ENCODE measurements around the gene KANSL1L.
A peak's percentile ranks its signal among the peaks of the same experiment; 100 is the strongest.
"Not testable (repeated sequence)": the region's sequence is repeated elsewhere in the genome, so short reads cannot be mapped to it uniquely, and the experiment has no call there.

The KANSL1L gene, protein sequence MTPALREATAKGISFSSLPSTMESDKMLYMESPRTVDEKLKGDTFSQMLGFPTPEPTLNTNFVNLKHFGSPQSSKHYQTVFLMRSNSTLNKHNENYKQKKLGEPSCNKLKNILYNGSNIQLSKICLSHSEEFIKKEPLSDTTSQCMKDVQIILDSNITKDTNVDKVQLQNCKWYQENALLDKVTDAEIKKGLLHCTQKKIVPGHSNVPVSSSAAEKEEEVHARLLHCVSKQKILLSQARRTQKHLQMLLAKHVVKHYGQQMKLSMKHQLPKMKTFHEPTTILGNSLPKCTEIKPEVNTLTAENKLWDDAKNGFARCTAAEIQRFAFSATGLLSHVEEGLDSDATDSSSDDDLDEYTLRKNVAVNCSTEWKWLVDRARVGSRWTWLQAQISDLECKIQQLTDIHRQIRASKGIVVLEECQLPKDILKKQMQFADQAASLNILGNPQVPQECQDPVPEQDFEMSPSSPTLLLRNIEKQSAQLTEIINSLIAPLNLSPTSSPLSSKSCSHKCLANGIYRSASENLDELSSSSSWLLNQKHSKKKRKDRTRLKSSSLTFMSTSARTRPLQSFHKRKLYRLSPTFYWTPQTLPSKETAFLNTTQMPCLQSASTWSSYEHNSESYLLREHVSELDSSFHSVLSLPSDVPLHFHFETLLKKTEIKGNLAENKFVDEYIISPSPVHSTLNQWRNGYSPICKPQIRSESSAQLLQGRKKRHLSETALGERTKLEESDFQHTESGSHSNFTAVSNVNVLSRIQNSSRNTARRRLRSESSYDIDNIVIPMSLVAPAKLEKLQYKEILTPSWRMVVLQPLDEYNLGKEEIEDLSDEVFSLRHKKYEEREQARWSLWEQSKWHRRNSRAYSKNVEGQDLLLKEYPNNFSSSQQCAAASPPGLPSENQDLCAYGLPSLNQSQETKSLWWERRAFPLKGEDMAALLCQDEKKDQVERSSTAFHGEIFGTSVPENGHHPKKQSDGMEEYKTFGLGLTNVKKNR

DNA sequence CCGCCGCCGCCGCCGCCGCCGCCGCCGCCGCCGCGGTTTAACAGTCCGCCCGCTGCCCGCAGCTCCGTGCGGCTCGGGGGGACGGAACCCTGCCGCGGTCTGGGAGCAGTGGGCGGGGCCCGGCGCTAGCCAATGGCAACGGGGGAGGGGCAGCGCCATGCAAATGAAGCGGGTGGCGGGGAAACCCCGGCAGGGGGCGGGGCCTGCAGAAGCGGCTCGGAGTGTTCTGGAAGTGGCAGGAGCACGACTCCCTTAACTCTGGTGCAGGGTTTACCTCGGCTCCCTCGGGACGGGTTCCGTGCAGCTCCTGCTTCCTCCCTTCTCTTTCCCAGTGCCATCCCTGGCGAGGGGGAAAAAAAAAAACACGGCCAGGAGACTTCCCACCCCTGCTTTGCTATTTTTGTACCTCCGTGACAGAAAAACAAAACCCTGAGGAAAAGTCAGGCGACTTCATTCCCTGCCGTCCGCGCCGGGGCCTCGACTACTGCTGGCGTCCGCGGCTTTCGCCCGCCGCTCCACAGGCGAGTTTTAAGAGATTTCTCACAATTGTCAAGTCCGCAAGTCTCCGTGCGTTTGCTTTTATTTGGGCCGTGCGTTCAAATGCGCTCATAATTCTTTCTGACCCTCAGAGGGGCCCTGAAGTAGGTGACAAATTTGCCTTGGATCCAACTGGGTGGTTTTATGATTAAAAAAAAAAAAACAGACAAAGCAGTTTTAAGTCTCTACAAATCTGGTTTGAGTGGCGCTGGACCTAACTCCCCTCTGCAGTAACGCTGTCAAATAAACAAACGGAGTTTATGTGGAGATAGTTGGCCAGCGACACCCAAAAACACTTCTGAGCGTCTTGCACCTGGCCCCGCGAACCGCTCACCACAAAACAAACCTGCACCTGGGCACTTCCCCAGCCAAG, at the start of gene KANSL1L:
Gene KANSL1L, minus strand, starts transcription at position 101 of the 910 bp plus-strand sequence. CDS start 16,827 bp downstream, outside the sequence.
- peak; percentile 94 to 97 for DNase-seq

GRCh38 chr2:210215120-210215519, 43.9 kb upstream of the KANSL1L start:
- no peak for DNase-seq

DNA sequence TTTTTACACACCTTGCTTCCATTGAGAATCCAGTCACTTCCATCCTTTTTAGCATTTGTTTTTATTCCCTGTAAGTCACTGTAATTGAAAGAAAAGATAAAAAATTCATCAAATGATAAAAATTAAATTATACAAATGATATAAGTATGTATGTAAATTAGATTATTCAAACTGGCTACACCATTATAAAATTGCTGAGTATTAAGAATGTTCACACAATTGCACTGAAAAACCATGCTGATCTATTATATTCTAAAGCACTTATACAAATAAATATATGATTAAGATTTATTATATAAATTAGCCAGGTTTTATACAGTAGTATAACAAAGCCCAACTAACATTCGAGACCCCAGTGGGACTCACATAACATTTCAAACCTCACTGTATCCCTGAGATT, 39.0 kb upstream of the KANSL1L start:
- no peak for DNase-seq

GRCh38 chr2:210207929-210208328, 36.7 kb upstream of the KANSL1L start:
- DNase-seq: no peak

DNA sequence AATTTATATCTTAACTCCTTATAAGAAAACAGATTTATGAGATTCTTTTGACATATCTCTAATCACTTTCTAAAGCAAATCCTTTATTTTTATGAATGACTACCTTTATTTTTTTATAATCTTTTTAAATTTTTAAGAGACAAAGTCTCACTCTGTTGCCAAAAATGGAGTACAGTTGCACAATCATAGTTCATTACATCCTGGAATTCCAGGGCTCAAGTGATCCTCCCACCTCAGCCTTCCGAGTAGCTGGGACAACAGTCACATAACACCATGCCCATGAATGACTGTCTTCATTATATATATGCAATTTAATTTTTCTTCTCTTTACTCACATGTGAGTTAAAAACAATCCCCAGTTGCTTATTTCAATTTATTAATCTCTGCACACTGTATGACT, 32.3 kb upstream of the KANSL1L start:
- DNase-seq: no peak

DNA sequence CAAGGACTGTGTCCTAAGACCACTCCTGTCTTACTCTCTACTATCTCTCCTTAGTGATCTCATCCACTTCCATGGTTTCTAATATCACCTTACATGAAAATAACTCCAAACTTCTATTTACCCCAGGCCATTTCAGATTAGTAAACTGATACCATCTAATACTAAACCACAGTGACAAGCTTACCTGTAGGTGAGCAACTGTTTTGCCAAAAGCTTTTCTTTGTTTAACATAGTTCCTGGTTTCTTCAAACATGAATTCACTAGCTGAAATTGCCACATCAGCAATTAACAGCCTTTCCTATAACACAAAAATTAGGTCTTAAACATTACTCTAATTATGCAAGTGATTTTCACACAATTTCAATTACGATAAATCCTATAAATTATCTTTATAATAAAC, 31.9 kb upstream of the KANSL1L start:
- no peak for DNase-seq

DNA sequence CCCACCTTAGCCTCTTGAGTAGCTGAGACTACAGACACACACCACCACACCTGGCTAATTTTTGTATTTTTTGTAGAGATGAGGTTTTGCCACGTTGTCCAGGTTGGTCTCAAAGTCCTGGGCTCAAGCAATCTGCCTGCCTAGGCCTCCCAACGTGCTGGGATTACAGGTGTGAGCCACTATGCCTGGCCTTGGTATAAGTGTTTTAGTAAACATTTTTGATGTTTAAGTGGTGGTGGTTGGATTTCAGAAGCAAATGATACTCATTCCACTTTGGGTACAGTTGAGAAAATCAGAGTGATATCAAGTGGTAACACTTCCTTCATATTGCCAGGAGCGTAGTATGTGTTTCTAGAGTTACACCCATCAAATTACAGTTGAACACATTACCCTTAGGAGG, 28.6 kb upstream of the KANSL1L start:
- DNase-seq: no peak

- peak in 1 of 2 donors; percentile 47 for DNase-seq
Observed at GRCh38 chr2:210199186-210199765, 28.1 kb upstream of the KANSL1L start.

DNA sequence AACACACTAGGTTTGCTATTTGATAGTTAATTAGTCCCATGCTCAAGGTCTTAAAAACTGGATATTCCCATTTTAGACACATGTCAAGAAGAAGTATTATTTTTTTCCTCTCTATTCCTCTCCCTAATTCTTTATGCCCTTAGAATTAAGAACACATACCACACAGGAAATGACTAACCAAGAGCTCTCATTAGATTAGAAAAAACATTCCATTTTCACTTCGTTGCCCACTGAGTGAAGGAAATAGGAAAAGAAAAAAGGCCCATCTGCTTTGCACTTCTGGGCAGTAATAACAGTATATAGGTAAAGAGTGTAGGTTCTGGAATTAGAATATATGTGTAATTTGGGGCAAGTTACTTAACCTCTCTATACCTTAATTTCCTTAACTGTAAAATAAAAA, 27.1 kb upstream of the KANSL1L start:
- DNase-seq: no peak

GRCh38 chr2:210197720-210198119, 26.5 kb upstream of the KANSL1L start:
- DNase-seq: no peak

DNA sequence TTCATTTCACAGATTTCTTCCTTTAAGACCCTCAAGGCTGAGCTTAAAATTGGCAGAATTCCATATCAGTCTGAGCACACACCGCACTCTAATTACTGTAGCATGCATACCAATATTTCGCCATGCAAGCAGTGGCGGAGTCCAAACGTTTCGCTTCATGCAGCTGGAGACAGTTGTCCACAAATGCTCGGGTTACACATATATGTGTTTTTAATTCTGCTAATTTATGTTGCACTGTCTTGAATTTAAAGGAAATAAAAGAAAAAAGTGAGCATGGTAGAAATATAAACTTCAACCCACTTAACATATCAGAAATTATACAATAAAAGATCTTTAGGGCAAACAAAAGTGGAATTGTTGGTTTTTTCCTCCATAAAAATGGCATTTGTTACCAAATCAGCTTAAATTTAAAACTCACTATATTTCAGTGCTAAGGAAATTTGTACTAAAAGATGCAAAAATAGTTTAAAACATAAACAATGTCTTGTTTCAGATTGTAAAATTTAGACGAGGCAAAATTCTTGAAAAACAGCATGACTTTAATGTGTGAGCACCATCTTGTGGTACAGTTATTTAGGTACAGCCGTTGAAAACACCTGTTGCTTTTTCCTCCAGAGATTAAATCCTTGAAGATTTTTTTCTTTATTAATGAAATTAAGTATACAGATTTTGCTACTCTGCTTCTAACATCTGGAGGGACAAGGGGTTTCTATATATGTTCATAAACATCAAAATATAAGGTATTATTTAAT, 24.1 kb upstream of the KANSL1L start:
- peak in 1 of 2 donors; percentile 58 for DNase-seq

GRCh38 chr2:210190345-210190744, 19.1 kb upstream of the KANSL1L start:
- DNase-seq: no peak

GRCh38 chr2:210189452-210190138, 18.4 kb upstream of the KANSL1L start:
- no peak for DNase-seq

- no peak for DNase-seq
Observed at GRCh38 chr2:210188755-210189154, 17.5 kb upstream of the KANSL1L start.

DNA sequence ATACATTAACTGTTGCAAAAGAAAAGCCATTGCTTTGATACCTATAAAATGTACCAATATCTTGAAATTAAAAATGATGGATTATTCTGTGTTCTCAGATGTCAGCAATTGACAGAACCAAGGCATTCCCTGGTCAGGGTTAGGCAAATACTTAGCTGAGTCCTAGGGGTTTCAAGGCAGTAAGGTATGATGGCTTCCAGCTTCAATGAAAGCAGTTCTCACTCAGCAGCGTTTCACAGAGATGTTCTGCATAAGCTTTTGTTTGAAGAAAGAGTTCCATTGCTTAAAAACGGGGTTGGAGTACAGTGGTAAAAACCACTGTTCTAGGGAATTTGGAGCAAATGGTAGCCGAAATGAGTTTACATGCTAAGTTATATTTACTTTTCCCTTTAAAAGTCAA, 17.0 kb upstream of the KANSL1L start:
- no peak for DNase-seq

DNA sequence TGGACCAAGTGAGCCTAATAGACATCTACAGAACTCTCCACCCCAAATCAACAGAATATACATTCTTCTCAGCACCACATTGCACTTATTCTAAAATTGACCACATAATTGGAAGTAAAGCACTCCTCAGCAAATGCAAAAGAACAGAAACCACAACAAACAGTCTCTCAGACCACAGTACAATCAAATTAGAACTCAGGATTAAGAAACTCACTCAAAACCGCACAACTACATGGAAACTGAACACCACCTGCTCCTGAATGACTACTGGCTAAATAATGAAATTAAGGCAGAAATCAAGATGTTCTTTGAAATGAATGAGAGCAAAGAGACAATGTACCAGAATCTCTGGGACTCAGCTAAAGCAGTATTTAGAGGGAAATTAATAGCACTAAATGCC, 12.7 kb upstream of the KANSL1L start:
- not testable (repeated sequence) for DNase-seq

GRCh38 chr2:210181606-210182088, 10.4 kb upstream of the KANSL1L start:
- DNase-seq: not testable (repeated sequence)

GRCh38 chr2:210181033-210181605, 9.9 kb upstream of the KANSL1L start:
- not testable (repeated sequence) for DNase-seq

DNA sequence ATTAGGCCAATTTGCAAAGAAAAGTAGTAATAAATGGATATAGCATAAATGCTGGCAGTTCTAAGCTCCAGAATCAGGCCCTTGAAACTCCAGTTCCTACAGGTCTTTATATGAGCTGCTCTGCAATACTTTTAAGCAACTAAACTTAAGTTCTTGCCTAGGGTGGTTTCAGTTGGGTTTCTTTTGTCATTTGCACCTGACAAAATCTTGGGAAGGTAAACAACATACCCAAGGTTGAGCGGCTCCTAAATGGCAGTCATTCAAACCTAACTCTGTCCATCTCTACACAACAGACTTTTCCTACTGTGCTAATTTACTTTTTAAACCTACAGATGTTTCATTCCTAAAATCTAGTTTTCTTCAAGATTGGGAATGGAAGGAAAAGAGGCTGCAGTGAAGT, 9.3 kb upstream of the KANSL1L start:
- DNase-seq: no peak

DNA sequence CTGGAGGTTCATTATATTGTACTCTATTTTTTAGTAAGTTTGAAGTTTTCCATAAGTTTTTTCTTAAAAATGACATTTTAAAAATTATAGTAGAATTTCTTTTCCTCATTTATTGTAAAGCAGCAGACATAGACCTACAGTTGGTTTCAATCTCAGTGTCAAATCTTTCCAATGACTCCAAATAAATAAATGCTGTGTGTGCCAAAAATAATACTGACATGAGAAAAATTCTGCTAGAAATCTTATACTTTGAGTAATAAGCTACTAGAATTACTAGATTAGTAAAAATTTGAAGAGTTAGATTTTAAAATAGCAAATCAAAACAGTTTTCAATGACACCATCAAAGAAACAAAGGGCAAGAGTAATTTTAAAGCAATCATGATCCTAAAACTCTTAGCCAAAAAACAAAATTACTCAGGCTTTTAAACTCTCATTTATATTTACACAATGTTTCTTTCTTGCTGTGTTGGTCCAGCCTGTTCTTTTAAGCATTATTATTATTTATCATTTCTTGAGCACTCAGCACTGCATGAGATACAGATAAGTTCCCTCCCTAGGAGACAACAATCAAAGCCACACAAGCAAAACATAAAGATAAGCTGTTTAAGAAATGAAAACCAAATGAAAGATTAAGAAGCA, 8.3 kb upstream of the KANSL1L start:
- no peak for DNase-seq

Data from CD4-positive, alpha-beta T cell treated with Interferon alpha-2 for 1 hour (primary cell).